ENCODE data around the gene ATP8B2.
"Not testable (repeated sequence)": the region's sequence is repeated elsewhere in the genome, so short reads cannot be mapped to it uniquely, and the experiment has no call there.

ATP8B2 gene

DNA sequence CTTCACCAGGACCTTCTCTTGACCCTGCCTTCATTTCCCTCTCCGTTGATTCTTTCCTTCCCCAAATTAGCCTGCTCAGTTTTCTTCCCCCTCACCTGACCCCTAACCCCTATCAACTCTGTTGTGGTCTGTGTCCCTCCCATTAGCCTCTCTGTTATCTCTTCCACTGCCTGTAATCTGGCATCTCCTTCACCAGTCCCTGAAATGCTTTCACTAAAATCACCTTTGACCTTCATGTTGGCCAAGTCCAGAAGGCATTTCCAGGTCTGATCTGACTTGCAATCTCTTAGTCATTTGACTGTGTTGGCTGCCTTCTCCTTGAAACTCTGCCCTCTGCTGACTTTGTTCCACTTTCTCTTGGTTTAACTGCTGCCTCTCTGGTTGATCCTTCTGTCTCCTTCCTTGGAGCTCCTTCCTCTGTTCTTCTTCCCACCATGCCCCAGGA, 28.2 kb downstream of the ATP8B2 start:
- FAIRE-seq (peak; percentile 5), DNase-seq (ENCODE audit: insufficient read length) (no peak)
- TF ChIP-seq TAF1 (IDR thresholded peaks at IDR 0.05; ENCODE audit: borderline replicate concordance, low read depth, low read length) = no peak
- no peak for TF ChIP-seq POLR2A (IDR thresholded peaks at IDR 0.05; ENCODE audit: low read depth, low read length)

DNA sequence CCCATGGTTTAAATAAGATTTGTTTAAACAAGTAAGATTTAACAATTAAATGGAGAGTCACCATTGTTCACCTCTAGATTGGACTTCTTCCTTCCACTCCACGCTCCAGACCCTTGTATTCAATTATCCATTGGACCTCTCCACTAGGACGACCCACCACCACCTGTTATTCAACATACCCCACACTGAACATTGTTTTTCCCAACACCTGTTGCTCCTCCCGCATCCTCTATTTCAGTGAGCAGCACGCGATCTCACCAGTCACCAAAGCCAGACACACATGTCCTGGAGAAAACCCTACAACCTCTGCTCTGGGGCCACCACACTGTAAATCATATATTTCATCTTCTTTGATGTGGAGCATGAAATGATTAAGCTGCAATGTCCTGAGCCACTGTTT, 28.6 kb downstream of the ATP8B2 start:
- FAIRE-seq (no peak), DNase-seq (ENCODE audit: insufficient read length) (no peak)
- no peak for TF ChIP-seq TAF1 (IDR thresholded peaks at IDR 0.05; ENCODE audit: borderline replicate concordance, low read depth, low read length)
- TF ChIP-seq POLR2A (IDR thresholded peaks at IDR 0.05; ENCODE audit: low read depth, low read length) = no peak
- no peak for TF ChIP-seq POLR2AphosphoS5 (IDR thresholded peaks at IDR 0.05; ENCODE audit: low read depth, low read length)

DNA sequence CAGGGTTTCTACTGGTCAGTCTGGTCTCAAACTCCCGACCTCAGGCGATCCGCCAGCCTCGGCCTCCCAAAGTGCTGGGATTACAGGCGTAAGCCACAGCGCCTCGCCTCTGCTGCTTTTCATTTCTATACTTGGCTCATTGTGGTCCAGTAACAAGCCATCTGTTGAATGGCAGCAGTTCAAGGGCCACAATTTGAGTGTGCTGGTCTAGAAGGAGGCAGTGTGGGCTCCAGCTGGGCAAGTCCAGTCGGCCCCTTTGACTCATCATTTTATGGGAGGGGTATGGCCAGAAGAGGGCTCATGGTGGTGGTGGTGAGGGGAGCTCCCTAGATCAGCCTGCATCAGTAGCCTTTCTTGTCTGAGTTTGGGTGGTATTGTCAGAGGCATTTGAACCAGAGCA, 33.2 kb downstream of the ATP8B2 start:
- TF ChIP-seq POLR2AphosphoS5 (IDR thresholded peaks at IDR 0.05; ENCODE audit: low read depth, low read length) (no peak), TAF1 (IDR thresholded peaks at IDR 0.05; ENCODE audit: borderline replicate concordance, low read depth, low read length) (no peak), POLR2A (IDR thresholded peaks at IDR 0.05; ENCODE audit: low read depth, low read length) (no peak)
- FAIRE-seq (no peak), DNase-seq (ENCODE audit: insufficient read length) (no peak)

DNA sequence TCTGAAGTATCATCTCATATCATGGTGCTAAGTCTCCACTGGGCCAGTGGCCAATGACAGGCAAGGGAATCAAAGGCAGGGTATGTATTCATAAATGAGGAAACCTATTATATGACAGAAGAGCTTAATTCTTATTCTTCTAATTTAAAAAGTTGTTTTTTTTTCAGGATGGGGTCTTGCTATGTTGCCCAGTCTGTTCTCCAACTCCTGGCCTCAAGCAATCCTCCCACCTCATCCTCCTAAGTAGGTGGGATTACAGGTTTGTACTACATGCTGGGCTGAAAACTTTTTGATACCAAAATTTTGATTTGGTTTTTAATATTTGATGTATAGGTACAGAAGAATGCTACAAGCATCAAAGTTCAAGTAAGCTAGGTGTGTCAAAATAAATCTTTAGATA, 35.0 kb downstream of the ATP8B2 start:
- DNase-seq (ENCODE audit: insufficient read length) = no peak
- TF ChIP-seq POLR2AphosphoS5 (IDR thresholded peaks at IDR 0.05; ENCODE audit: low read depth, low read length) (no peak), TAF1 (IDR thresholded peaks at IDR 0.05; ENCODE audit: borderline replicate concordance, low read depth, low read length) (no peak), POLR2A (IDR thresholded peaks at IDR 0.05; ENCODE audit: low read depth, low read length) (no peak)
- no peak for FAIRE-seq

DNA sequence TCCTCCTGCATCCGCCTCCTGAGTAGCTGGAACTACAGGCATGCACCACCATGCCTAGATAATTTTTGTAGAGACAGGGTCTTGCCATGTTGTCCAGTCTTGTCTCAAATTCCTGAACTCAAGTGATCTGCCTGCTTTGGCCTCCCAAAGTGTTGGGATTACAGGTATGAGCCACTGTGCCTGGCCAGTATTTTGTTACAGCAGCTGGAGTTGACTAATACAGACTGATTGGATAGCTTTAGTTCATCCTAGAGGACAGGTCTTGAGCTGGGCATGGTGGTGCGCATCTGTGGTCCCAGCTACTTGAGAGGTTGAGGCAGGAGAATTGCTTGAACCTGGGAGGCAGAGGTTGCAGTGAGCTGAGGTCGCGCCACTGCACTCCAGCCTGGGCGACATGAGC, 35.6 kb downstream of the ATP8B2 start:
- not testable (repeated sequence) for DNase-seq (ENCODE audit: insufficient read length)

DNA sequence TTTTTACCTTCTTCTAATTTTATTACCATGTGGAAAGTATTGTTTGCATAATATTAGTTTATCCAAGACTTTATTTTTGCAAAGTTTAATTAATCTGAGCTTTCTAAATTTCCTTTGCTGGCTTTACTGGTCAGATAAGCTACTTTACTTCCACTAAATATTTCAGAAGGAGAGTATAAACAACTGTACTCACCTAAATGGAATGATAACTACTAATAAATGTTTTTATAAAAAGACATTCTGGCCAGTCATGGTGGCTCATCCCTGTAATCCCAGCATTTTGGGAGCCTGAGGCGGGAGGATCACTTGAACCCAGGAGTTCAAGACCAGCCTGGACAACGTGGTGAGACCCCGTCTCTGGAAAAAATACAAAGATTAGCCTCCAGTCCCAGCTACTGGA, 36.0 kb downstream of the ATP8B2 start:
- no peak for FAIRE-seq
- DNase-seq (ENCODE audit: insufficient read length) = no peak
- TF ChIP-seq POLR2A (IDR thresholded peaks at IDR 0.05; ENCODE audit: low read depth, low read length) = no peak
- no peak for TF ChIP-seq TAF1 (IDR thresholded peaks at IDR 0.05; ENCODE audit: borderline replicate concordance, low read depth, low read length)
- no peak for TF ChIP-seq POLR2AphosphoS5 (IDR thresholded peaks at IDR 0.05; ENCODE audit: low read depth, low read length)

More for the DNA sequence above, 35.6 kb downstream of the ATP8B2 start:
- FAIRE-seq = not testable (repeated sequence)

- TF ChIP-seq TAF1 (IDR thresholded peaks at IDR 0.05; ENCODE audit: borderline replicate concordance, low read depth, low read length) (no peak), POLR2A (IDR thresholded peaks at IDR 0.05; ENCODE audit: low read depth, low read length) (no peak), POLR2AphosphoS5 (IDR thresholded peaks at IDR 0.05; ENCODE audit: low read depth, low read length) (no peak)
- DNase-seq (ENCODE audit: insufficient read length) (no peak), FAIRE-seq (no peak)
These were observed 46.1 kb downstream of the ATP8B2 start for GRCh38 chr1:154371436-154371835.

DNA sequence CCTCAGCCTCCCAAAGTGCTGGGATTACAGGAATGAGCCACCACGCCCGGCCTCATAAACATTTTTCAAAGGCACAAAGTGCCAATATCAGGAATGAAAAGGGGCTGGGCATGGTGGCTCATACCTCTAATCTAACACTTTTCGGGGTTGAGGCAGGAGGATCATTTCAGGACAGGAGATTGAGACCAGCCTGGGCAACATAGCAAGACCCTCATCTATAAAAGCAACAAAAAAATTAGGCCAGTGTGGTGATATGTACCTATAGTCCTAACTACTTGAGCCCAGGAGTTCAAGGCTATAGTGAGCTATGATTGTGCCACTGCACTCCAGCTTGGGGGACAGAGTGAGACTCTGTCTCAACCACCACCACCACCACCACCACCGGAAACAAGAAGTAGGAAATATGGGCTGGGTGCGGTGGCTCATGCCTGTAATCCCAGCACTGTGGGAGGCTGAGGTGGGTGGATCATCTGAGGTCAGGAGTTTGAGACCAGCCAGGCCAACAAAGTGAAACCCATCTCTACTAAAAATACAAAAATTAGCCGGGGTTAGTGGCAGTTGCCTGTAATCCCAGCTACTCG, 48.5 kb downstream of the ATP8B2 start:
- DNase-seq (ENCODE audit: insufficient read length); FAIRE-seq: not testable (repeated sequence)

- FAIRE-seq (no peak), DNase-seq (ENCODE audit: insufficient read length) (no peak)
- TF ChIP-seq TAF1 (IDR thresholded peaks at IDR 0.05; ENCODE audit: borderline replicate concordance, low read depth, low read length) (no peak), POLR2AphosphoS5 (IDR thresholded peaks at IDR 0.05; ENCODE audit: low read depth, low read length) (no peak), POLR2A (IDR thresholded peaks at IDR 0.05; ENCODE audit: low read depth, low read length) (no peak)
These were observed 54.0 kb downstream of the ATP8B2 start for GRCh38 chr1:154379301-154379700.

GRCh38 chr1:154384650-154385489, 59.5 kb downstream of the ATP8B2 start:
- no peak for DNase-seq (ENCODE audit: insufficient read length)
- TF ChIP-seq POLR2AphosphoS5 (IDR thresholded peaks at IDR 0.05; ENCODE audit: low read depth, low read length) = no peak
- TF ChIP-seq POLR2A (IDR thresholded peaks at IDR 0.05; ENCODE audit: low read depth, low read length) = no peak
- TF ChIP-seq TAF1 (IDR thresholded peaks at IDR 0.05; ENCODE audit: borderline replicate concordance, low read depth, low read length) = no peak
- FAIRE-seq = no peak

GRCh38 chr1:154386643-154387352, 61.5 kb downstream of the ATP8B2 start:
- no peak for DNase-seq (ENCODE audit: insufficient read length)
- peak; percentile 89 for FAIRE-seq
- TF ChIP-seq POLR2AphosphoS5 (IDR thresholded peaks at IDR 0.05; ENCODE audit: low read depth, low read length) (peak; percentile 70; the same call in 1 of the 2 replicates), POLR2A (IDR thresholded peaks at IDR 0.05; ENCODE audit: low read depth, low read length) (peak; percentile 55; the same call in 1 of the 2 replicates), TAF1 (IDR thresholded peaks at IDR 0.05; ENCODE audit: borderline replicate concordance, low read depth, low read length) (no peak)

All from GM12892 (cell line).